HG03442 (cell line): ENCODE data around the gene CYP2A7.
"Not testable (repeated sequence)": the region's sequence is repeated elsewhere in the genome, so short reads cannot be mapped to it uniquely, and the experiment has no call there.

Experiments used
- ATAC-seq: cut with Tn5 transposase; IDR thresholded peaks from one replicate; pipeline ENCODE4 v1.9.1; 2021; ENCODE audit warnings: mild to moderate bottlenecking, moderate library complexity; ENCODE audit not compliant: unreplicated experiment

CYP2A7 gene

GRCh38 chr19:40900521-40900920 lies 18.5 kb upstream of the CYP2A7 start:
- ATAC-seq, result not testable (repeated sequence)

- not testable (repeated sequence) for ATAC-seq
Measured at GRCh38 chr19:40899964-40900363, 17.9 kb upstream of the CYP2A7 start.

GRCh38 chr19:40896843-40897789 lies 15.1 kb upstream of the CYP2A7 start:
- not testable (repeated sequence) for ATAC-seq

GRCh38 chr19:40896418-40896796 lies 14.4 kb upstream of the CYP2A7 start:
- no peak for ATAC-seq

GRCh38 chr19:40893112-40893511 lies 11.1 kb upstream of the CYP2A7 start:
- ATAC-seq, result no peak

- ATAC-seq, result no peak
Measured at GRCh38 chr19:40889366-40889765, 7.3 kb upstream of the CYP2A7 start.

GRCh38 chr19:40888191-40888590 lies 6.2 kb upstream of the CYP2A7 start:
- no peak for ATAC-seq

GRCh38 chr19:40884187-40884931 lies 2.3 kb upstream of the CYP2A7 start:
- not testable (repeated sequence) for ATAC-seq

GRCh38 chr19:40879349-40879748 lies 2.7 kb downstream of the CYP2A7 start:
- not testable (repeated sequence) for ATAC-seq

GRCh38 chr19:40875526-40875951 lies 6.5 kb downstream of the CYP2A7 start:
- ATAC-seq, result not testable (repeated sequence)

- not testable (repeated sequence) for ATAC-seq
Measured at GRCh38 chr19:40874874-40875273, 7.2 kb downstream of the CYP2A7 start.

- ATAC-seq, result not testable (repeated sequence)
Measured at GRCh38 chr19:40873873-40874272, 8.2 kb downstream of the CYP2A7 start.

- no peak for ATAC-seq
Measured at GRCh38 chr19:40872209-40872608, 9.8 kb downstream of the CYP2A7 start.

- ATAC-seq, result no peak
Measured at GRCh38 chr19:40867701-40868100, 14.3 kb downstream of the CYP2A7 start.

GRCh38 chr19:40864739-40865496 lies 17.1 kb downstream of the CYP2A7 start:
- not testable (repeated sequence) for ATAC-seq

GRCh38 chr19:40862785-40863184 lies 19.2 kb downstream of the CYP2A7 start:
- no peak for ATAC-seq

GRCh38 chr19:40862333-40862732 lies 19.7 kb downstream of the CYP2A7 start:
- ATAC-seq, result no peak

GRCh38 chr19:40858109-40858508 lies 23.9 kb downstream of the CYP2A7 start:
- ATAC-seq, result no peak

GRCh38 chr19:40852467-40853152 lies 29.4 kb downstream of the CYP2A7 start:
- not testable (repeated sequence) for ATAC-seq

GRCh38 chr19:40850277-40850676 lies 31.8 kb downstream of the CYP2A7 start, which contains the start of gene CYP2A6:
CYP2A6 (minus strand) TSS chr19:40850447; CDS start chr19:40850426, 21 bp downstream.
- ATAC-seq, result not testable (repeated sequence)
